HG02763 (cell line): ENCODE measurements around the gene SLC1A4.
"Not testable (repeated sequence)": the region's sequence is repeated elsewhere in the genome, so short reads cannot be mapped to it uniquely, and the experiment has no call there.

Experiments
- ATAC-seq: cut with Tn5 transposase; IDR thresholded peaks from one replicate; pipeline ENCODE4 v1.9.1; 2021; ENCODE audit warnings: mild to moderate bottlenecking, moderate library complexity; ENCODE audit not compliant: unreplicated experiment

The SLC1A4 gene

GRCh38 chr2:64990876-64991275, 1.7 kb downstream of the SLC1A4 start:
- ATAC-seq: no peak

- ATAC-seq: no peak
These were observed 3.0 kb downstream of the SLC1A4 start for GRCh38 chr2:64992218-64992617.

- no peak for ATAC-seq
These were observed 3.8 kb downstream of the SLC1A4 start for GRCh38 chr2:64992990-64993389.

- no peak for ATAC-seq
These were observed 5.8 kb downstream of the SLC1A4 start for GRCh38 chr2:64995041-64995440.

- ATAC-seq: no peak
These were observed 7.7 kb downstream of the SLC1A4 start for GRCh38 chr2:64996871-64997307.

- ATAC-seq: no peak
These were observed 9.5 kb downstream of the SLC1A4 start for GRCh38 chr2:64998658-64999061.

- no peak for ATAC-seq
These were observed 10.6 kb downstream of the SLC1A4 start for GRCh38 chr2:64999754-65000153.

- ATAC-seq: no peak
These were observed 11.4 kb downstream of the SLC1A4 start for GRCh38 chr2:65000644-65001043.

- ATAC-seq: no peak
These were observed 13.8 kb downstream of the SLC1A4 start for GRCh38 chr2:65003037-65003436.

GRCh38 chr2:65004232-65004631, 15.0 kb downstream of the SLC1A4 start:
- ATAC-seq: not testable (repeated sequence)

- no peak for ATAC-seq
These were observed 24.6 kb downstream of the SLC1A4 start for GRCh38 chr2:65013776-65014175.

- ATAC-seq: no peak
These were observed 26.5 kb downstream of the SLC1A4 start for GRCh38 chr2:65015731-65016130.

GRCh38 chr2:65016789-65017188, 27.6 kb downstream of the SLC1A4 start:
- ATAC-seq: no peak

- no peak for ATAC-seq
These were observed 28.1 kb downstream of the SLC1A4 start for GRCh38 chr2:65017335-65017734.

GRCh38 chr2:65018141-65018582, 29.0 kb downstream of the SLC1A4 start:
- ATAC-seq: no peak

- no peak for ATAC-seq
These were observed 29.8 kb downstream of the SLC1A4 start for GRCh38 chr2:65019010-65019409.

- ATAC-seq: no peak
These were observed 30.5 kb downstream of the SLC1A4 start for GRCh38 chr2:65019675-65020195.

- not testable (repeated sequence) for ATAC-seq
These were observed 31.1 kb downstream of the SLC1A4 start for GRCh38 chr2:65020251-65020650.

- no peak for ATAC-seq
These were observed 31.8 kb downstream of the SLC1A4 start for GRCh38 chr2:65020943-65021528.

- no peak for ATAC-seq
These were observed 32.5 kb downstream of the SLC1A4 start for GRCh38 chr2:65021709-65022108.

- no peak for ATAC-seq
These were observed 33.0 kb downstream of the SLC1A4 start for GRCh38 chr2:65022189-65022588.

GRCh38 chr2:65023742-65024141, 34.5 kb downstream of the SLC1A4 start:
- no peak for ATAC-seq
